GM19463 (cell line): ENCODE results near the gene HHAT.

Experiments used
- ATAC-seq: cut with Tn5 transposase; IDR thresholded peaks from one replicate; pipeline ENCODE4 v1.9.1; 2021; ENCODE audit warnings: mild to moderate bottlenecking, moderate library complexity; ENCODE audit not compliant: unreplicated experiment

HHAT gene

DNA sequence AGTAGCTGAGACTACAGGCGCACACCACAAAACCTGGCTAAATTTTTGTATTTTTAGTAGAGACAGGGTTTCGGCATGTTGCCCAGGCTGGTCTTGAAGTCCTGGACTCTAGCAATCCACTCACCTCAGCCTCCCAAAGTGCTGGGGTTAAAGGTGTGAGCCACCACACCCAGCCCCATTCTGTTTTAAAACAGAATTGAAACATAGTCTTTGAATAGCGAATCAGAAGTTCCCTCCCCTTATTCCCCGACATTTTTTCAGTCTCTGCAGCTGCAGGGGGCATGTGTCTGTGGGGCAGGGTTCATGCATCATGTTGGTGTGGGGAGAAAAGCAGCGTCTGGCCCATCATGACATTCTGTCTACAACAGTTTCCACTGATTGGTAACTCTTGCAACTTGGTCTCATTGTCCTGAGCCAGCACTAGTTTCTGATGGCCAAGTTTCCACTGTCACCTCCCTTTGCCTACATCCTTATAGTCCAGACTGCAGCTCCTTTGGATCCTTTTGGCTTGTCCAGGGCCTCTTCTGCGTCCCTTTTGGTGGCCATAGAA lies 15.6 kb upstream of the HHAT start:
- no peak for ATAC-seq

DNA sequence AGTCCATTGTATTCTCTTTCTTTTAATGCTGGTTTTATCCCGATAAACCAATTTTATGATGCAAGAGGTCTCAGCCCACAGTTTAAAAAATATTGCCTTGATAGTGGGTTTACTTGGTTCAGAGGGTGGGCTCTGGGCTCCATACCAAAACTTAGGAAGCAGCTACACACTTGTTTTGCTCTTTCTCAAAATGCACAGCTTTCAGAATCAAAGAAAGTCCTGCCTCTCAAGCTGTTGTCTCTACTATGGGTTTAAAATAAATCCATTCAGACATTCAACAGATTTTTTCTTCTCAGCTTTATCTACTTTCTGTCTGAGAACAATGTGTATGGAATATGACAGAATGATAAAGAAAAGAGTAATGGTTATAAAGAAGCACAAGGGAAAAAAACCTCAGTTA lies 14.8 kb upstream of the HHAT start:
- no peak for ATAC-seq

DNA sequence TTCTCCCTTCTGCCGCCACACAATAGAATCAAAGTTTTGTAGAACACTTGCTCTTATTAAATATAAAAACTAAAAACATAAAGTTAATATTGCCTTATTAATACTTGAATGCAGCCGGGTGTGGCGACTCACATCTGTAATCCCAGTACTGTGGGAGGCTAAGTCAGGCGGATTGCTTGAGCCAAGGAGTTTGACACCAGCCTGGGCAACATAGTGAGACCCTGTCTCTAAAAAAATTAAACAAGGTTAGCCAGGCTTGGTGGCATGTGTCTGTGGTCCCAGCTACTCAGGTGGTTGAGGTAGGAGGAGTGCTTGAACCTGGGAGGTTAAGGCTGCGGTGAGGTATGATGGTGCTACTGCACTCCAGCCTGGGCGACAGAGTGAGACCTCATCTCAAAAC lies 13.2 kb upstream of the HHAT start:
- ATAC-seq: no peak

DNA sequence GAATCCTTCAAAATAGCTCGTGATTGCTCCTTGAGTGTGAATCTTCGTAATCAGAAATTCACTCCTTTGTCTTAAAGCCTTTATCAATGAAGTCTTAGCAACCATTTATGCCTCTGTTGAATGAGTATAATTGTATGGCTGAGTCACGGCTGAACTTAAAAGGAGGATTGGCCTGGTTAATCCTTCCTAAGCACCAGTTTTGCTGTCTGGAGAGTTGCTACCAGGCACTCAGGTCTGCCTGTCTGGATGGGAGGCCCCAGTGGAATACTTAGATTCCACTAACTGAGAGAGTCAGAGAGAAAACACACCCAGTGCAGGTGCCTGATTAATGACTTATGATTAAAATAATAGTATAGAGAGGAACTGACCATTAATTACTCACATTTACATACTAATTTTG lies 7.6 kb upstream of the HHAT start:
- ATAC-seq: no peak

DNA sequence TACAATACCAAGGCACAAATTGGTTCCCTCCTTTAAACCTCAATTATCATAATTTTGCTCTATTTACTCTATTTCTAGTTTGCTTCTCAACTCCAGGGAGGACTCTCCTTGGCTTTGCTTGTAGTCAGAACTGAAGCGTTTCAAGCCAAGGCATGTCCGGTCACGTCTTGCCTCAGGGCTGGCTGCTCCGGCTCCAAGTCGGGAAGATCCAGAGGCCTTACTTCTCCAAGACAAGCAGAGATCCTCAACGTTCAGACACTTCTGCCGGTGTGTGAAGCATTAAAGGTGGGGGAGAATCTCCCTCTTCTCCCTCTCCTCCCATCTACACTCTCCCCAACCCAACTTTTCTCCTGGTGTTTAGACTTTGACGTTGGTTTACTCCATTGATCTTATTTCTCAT lies 7.2 kb upstream of the HHAT start:
- ATAC-seq: no peak

DNA sequence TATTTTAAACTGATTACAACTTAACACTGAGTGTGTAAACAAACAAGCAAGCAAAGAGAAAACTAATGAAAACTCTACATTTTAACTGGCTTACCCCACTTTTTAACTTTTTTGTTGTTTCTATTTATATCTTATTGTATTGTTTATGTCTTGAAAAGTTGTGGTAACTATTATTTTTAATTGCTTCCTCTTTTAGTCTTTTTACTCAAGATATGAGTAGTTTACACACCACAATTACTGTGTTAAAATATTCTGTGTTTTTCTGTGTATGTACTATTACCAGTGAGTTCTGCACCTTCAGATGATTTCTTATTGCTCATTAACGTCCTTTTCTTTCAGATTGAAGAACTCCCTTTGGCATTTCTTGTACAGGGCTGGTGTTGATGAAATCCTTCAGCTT lies 4.7 kb upstream of the HHAT start:
- no peak for ATAC-seq

DNA sequence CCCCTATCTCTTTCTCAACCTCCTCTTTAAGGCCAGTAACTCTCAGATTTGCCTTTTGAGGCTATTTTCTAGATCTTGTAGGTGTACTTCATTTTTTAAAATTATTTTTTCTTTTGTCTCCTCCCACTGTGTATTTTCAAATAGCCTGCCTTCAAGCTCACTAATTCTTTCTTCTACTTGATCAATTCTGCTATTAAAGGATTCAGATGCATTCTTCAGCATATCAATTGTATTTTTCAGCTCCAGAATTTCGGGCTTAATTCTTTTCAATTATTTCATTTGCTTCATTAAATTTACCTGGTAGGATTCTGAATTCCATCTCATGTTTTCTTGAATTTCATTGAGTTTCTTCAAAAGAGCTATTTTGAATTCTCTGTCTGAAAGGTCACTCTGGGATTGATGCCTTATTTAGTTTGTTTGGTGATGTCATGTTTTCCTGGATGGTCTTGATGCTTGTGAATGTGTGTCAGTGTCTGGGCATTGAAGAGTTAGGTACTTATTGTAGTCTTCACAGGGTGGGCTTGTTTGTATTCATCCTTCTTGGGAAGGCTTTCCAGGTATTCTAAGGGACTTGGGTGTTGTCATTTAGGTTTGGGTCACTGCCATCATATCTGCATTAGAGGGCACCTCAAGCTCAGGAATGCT lies 3.6 kb upstream of the HHAT start:
- no peak for ATAC-seq

DNA sequence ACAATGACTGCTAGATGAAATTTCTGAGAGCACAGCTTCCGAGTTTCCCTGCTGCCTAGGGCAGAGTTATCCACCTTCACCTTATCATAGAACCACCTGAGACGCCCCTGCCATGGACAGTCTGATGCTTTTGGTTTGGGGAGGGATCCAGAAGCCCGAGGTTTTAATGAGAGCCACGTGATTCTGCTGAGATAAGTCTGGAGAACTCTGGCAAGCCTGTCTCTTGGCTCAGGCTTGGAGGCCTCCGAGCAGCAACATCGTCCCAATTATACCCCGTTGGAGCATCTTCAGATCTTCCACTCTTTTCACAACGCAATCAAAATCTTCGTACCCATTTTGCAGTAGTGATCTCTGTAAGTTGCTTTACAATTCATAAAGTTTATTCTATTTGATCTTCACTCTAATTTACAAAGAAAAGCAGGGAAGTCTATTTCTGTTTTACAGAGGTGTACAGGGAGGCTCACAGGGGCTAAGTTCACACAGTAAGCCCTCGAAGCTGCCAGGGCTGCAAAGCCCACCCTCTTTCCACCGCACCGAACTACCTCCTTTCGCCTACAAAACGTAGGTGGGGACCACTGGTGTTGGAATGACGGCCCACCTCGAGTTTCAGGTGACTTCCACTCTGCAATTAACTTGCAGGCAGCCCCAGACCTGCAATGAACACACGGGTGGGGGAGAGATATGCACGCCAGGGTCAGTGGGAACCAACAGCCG lies 513 bp upstream of the HHAT start:
- ATAC-seq: no peak

DNA sequence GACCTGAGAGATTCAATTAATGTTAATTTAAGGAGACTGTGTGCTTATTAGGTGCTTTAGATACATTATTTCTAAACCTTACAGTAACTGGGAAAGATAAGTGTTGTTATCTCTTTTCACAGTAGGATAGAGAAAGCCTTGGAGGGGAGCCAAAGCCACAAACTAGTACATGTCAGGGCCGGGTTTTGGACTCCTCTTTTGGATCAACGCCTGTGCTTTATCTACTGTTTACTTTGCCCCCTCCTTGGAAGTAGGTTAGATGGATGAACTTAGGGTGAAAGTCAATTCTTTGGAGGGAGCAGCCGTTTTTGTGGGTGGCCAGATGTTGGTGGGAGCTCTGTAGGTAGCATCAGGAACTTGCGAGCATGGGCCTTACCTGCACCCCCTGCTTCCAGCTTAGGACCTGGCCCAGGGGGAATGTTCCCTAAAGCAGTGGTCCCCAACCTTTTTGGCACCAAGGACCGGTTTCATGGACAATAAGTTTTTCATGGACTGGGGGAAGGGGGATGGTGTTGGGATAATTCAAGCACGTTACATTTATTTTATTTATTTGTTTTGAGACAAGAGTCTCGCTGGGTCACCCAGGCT lies 1.7 kb downstream of the HHAT start:
- ATAC-seq: no peak

DNA sequence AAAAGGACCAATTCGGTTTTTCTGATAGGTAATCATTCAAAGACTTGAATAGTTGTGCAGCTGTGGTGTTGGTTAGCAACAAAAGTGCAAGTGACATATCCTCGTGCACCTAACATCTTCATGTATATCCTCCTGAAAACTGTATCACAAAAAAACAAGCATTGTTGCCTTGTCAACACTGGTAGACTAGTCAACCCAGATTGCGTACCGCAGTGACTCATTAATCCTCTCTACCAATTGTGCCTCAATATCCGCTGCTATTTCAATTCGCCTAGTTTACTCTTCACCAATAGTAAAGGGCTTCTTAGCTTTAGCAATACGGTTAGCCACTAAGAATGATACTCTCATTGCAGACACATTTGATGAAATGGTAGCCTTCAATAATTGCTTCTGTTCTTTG lies 3.5 kb downstream of the HHAT start:
- no peak for ATAC-seq

DNA sequence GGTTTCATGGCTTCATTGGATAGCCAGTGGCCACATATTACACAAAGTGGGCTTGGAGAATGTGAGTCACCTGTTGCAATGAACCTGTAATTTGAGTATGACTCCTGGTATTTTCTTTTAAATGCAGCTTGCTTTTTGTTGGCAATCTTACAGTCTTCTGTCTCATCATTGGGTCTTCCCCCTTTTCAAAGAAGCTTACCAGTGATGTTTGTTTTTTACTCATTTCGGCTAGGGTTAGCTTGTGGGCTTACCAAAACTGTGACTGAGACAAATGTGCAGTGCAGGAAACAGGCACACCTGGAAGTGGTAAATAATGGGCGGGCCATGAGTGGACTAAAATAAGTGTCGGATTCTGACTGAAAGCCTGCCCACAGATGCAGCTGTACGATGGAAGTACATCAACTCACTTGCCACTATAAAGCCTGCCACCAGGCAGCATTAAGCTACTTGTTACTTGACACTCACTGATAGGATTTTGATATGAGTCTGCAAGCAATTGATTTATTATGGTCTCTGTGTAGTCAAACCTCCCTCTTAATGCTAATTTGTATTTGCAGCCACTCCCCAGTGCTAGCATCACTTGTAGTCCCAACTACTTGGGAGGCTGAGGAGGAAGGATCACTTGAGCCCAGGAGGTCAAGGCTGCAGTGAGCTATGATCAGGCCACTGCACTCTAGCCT lies 4.2 kb downstream of the HHAT start:
- peak; percentile 71 for ATAC-seq

DNA sequence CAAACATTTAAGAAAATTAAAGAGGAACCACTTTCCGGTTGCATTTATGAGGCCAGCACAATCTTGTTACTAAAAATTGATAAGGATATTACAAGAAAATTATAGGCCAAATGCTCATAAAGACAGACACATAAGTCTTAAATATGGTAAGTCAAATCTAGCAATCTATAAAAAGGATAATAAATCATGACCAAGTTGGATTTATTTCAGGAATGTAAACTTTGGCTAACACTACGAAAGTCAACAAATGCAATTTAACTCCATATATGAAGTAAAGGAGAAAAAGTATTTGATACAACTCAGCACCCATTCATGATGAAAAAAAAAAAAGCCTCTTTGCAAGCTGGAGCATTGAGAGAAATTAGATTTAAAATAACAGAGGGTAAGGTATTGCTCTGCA lies 6.3 kb downstream of the HHAT start:
- ATAC-seq: no peak

DNA sequence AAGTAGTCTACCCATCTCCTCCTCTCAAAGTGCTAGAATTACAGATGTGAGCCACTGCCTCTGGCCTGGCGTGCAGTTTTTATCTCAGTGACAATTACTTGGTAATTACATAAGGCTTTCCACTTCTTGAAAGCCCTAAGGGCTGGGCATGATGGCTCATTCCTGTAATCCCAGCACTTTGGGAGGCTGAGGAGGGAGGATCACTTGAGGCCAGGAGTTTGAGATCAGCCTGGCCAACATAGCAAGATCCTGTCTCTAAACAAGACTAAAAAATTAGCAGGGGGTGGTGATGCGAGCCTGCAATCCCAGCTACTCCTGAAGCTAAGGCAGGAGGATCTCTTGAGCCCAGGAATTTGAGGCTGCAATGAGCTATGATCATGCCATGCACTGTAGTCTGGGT lies 7.7 kb downstream of the HHAT start:
- ATAC-seq: no peak

DNA sequence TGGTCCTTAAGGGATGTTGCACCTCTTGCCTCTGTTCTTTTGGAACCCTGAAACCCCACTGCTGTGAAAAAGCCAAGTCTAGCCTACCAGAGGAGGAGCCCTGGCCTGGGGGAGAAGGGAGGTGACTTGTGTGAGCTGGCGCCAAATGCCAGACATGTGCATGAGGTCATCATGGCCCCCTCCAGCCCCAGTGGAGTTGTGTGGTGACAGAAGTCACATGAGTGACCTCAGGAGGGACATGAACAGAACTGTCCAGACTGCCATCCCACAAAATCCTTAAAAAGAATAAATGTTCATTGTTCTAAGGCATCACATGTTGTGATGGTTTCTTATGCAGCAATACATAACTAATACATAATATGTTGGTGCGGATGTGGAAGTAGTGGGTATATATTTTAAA lies 10.8 kb downstream of the HHAT start:
- ATAC-seq: no peak

DNA sequence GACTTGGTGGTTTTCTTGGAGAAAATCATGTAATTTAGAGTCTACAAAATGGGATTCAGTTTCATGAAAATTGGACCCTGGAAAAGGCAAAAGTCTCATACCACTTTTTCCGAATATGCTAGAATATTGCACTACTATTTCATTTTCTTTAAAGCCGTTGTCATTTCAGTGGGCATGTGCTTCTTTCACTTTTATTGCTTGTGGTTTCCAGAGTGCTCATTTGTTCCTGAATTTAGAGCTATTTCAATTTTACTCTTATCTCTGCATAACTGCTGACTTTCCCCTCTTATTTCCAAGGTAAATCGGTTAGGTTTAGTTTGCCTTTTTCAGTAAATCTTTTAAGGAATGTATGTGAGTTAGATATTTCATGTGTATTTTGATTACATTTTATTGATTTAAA lies 11.6 kb downstream of the HHAT start:
- no peak for ATAC-seq

DNA sequence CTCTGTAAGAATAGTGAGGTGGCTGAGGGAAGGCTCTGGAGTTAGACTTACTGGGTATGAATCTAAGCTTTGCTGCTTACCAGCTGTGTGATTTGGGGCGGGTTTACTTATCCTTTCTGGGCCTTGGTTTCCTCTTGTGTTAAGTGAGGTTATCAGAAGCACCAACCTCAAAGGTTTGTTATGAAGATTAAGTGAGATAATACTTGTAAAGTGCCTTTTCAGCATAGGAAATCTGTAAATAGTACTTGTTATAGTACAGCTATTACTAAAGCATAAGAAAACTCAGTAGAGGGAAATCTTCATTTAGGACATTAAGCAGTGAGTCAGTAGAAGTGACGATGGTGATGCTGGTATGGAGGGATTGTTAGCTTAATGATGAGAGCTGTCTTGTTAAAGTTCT lies 12.1 kb downstream of the HHAT start:
- no peak for ATAC-seq

DNA sequence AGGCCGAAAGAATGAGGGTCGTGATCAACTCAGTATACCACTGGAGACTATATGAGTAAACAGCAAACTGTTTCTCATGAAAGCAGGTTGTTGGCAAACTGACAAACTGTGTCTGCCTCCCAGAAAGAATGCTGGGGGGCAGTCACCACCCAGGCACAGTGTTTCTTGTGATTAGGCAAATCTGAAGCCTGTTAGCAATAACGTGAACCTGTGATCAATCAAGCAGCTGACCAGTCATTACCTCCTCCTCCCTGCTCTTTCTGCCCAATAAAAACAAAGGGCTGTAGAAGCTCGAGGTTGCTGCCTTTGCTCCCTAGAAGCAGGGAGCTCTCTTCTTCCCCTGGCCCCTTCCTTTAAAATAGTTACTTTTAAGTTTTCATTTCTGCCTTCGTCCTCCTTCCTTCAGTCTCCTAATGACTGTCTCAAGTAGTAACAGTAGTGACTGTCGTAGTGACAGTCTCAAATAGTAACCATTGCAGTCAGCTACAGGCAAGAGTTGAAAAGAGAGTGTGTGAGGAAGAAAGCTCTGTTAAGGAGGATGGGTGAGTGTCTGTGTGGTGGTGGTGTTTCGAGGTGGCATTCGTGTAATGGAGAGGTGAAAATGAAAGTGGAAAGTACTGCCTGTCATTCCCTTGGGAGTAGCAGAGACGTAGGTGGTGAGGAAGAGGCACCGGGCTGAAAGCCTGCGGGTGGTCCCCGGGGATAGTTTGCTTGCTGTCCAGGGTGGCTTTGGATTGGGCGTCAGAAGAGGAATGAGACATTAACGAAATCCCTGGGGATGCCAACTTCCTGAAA lies 14.5 kb downstream of the HHAT start:
- ATAC-seq: peak; percentile 57

DNA sequence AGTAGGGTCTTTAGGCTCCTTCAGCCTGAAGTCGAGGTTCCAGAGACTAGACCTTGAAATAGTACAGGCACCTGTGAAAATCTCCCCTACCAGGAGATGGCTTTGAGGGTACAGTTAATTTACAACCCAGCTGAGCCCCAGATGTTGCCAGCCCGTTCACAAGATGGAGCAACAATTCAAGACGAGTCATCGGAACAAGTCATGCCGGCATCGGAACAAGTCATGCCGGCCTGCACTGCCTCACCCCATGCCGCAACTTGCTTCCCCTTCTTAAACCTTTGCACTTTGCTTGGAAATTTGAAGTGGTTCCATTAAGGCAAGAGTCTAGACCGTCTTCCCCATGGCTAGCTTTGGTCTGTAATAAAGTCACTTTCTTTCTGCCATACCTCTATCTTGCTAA lies 16.0 kb downstream of the HHAT start:
- no peak for ATAC-seq

DNA sequence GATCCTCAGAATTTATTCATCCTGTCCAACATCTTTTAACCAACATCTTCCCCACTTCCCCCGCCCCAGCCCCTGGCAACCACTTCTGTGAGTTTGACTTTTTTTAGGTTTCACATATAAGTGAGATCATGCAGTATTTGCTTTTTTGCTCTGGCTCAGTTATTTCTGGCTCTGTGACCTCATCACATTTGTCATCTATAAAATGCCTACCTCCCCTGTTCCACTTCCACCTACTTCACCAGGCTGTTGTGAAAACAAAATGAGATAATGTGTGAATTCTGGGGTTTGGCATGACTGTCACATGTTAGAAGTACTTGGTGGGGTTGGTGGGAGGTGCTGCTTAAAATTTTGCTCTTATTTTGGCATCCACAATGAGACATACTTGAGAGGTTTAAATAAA lies 18.4 kb downstream of the HHAT start:
- peak; percentile 31 for ATAC-seq

DNA sequence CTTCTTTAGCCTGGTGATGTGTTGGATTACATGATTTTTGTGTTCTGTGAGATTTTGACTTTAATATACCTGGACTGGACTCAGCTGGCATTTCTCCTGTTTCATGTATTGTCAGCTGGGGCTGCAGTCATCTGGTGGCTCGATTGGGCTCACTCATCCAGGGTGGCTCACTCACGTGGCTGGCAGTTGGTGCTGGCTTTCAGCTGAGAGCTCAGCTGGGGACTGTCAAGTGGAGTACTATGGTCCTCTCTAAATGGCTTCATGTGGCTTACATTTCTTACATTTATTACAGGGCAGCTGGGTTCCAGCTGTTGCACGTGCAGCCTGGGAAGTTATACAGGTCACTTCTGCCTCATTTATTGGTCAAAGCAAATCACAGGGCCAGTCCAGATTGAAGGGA lies 22.8 kb downstream of the HHAT start:
- ATAC-seq: no peak

DNA sequence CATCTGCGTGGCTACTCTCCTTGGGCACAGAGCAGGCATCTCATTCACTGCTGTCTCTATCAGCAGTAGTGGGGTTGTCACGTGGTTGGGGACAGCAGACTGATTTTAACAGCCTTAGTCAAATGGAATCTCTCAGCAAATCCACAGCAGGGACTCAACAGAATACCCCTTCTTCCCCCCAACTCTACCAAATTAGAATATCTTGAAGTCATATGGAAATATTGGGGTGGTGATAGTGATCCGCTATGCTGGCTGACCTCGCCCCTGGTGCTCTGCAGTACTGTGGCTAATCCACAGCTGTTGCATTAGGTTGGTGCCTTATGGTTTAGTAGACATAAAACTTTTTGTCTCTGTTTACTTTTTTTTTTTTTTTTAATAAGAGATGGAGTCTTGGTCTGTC lies 23.9 kb downstream of the HHAT start:
- no peak for ATAC-seq
